WTC11 (cell line): ENCODE data around the gene UNC119. TPM values are rescaled to one million over a fixed set of nuclear protein-coding genes. Genes with fewer than 3 reads are reported as not detected.
A peak's percentile ranks its signal among the peaks of the same experiment; 100 is the strongest.

ENCODE experiments used
- ATAC-seq: fragments of 200-7000 bp; cut with Tn5 transposase; 2 replicates; pipeline ENCODE4 v1.10.0; 2021; ENCODE audit warnings: mild to moderate bottlenecking, moderate library complexity
- CTCF ChIA-PET: fragments of 300-600 bp; sonication (Branson Sonifier 250); formaldehyde crosslinking; loops from one replicate; lab custom pipeline; 2021; ENCODE audit warnings: antibody characterized with exemption; lab: Charles Lee
- POLR2A ChIA-PET: fragments of 350-600 bp; sonication (Branson Sonifier 250); formaldehyde crosslinking; loops from one replicate; lab custom pipeline; 2021; ENCODE audit warnings: antibody characterized with exemption; lab: Charles Lee
- DNase-seq: peaks from one replicate; pipeline ENCODE4 v3.0.0; 2021; ENCODE audit warnings: low spot score
- H3K27ac Mint-ChIP-seq: 2 replicates; pipeline ENCODE4 v1.8.0; 2021; ENCODE audit warnings: mixed read lengths
- H3K27me3 Mint-ChIP-seq: 2 replicates; pipeline ENCODE4 v1.8.0; 2021; ENCODE audit warnings: low read depth, mild to moderate bottlenecking, moderate library complexity, mixed read lengths
- H3K36me3 Mint-ChIP-seq: 2 replicates; pipeline ENCODE4 v1.8.0; 2021; ENCODE audit warnings: mixed read lengths
- H3K4me1 Mint-ChIP-seq: 2 replicates; pipeline ENCODE4 v1.8.0; 2022; ENCODE audit warnings: mixed read lengths
- H3K4me3 Mint-ChIP-seq: 2 replicates; pipeline ENCODE4 v1.8.0; 2021; ENCODE audit warnings: mild to moderate bottlenecking, moderate library complexity, mixed read lengths
- H3K9me3 Mint-ChIP-seq: 2 replicates; pipeline ENCODE4 v1.8.0; 2021; ENCODE audit warnings: mixed read lengths
- CBFB ChIP-seq: sonication (generic); formaldehyde crosslinking; IDR thresholded peaks from 2 replicates; pipeline ENCODE4 v1.8.1; 2022; ENCODE audit warnings: mild to moderate bottlenecking, low read depth, missing genetic modification reagents
- CREM ChIP-seq: sonication (generic); formaldehyde crosslinking; IDR thresholded peaks from 2 replicates; pipeline ENCODE4 v1.8.1; 2022; ENCODE audit warnings: mild to moderate bottlenecking, missing genetic modification reagents, moderate library complexity
- E2F1 ChIP-seq: sonication (generic); formaldehyde crosslinking; IDR thresholded peaks from 2 replicates; pipeline ENCODE4 v1.8.0; 2022; ENCODE audit warnings: mild to moderate bottlenecking, missing genetic modification reagents
- E2F5 ChIP-seq: sonication (generic); formaldehyde crosslinking; IDR thresholded peaks from 2 replicates; pipeline ENCODE4 v1.8.1; 2022; ENCODE audit warnings: mild to moderate bottlenecking, moderate library complexity, missing genetic modification reagents
- GABPB1 ChIP-seq: sonication (generic); formaldehyde crosslinking; IDR thresholded peaks from 2 replicates; pipeline ENCODE4 v1.8.1; 2023; ENCODE audit warnings: mild to moderate bottlenecking, missing genetic modification reagents
- HMGXB4 ChIP-seq: sonication (generic); formaldehyde crosslinking; IDR thresholded peaks from 2 replicates; pipeline ENCODE4 v1.8.1; 2023; ENCODE audit warnings: mild to moderate bottlenecking, moderate library complexity, missing genetic modification reagents
- JUN ChIP-seq: sonication (generic); formaldehyde crosslinking; IDR thresholded peaks from 2 replicates; pipeline ENCODE4 v1.8.0; 2023; ENCODE audit warnings: mild to moderate bottlenecking, missing genetic modification reagents
- NFATC4 ChIP-seq: fragments of 250-450 bp; sonication (Bioruptor Pico); IDR thresholded peaks from 2 replicates; pipeline ENCODE4 v1.9.0; 2021; ENCODE audit warnings: mild to moderate bottlenecking
- NR2C2 ChIP-seq: sonication (generic); formaldehyde crosslinking; IDR thresholded peaks from 2 replicates; pipeline ENCODE4 v1.8.0; 2022; ENCODE audit warnings: mild to moderate bottlenecking, missing genetic modification reagents
- PRDM15 ChIP-seq: sonication (generic); formaldehyde crosslinking; IDR thresholded peaks from 2 replicates; pipeline ENCODE4 v1.8.0; 2022; ENCODE audit warnings: missing genetic modification reagents
- RORB ChIP-seq: fragments of 250-450 bp; sonication (Bioruptor Pico); IDR thresholded peaks from 2 replicates; pipeline ENCODE4 v1.9.0; 2021; ENCODE audit warnings: mild to moderate bottlenecking
- SOX15 ChIP-seq: fragments of 250-450 bp; sonication (Bioruptor Pico); IDR thresholded peaks from 2 replicates; pipeline ENCODE4 v1.9.0; 2021; ENCODE audit warnings: mild to moderate bottlenecking
- SP1 ChIP-seq: sonication (generic); formaldehyde crosslinking; conservative IDR thresholded peaks from 2 replicates; pipeline ENCODE4 v1.8.1; 2022; ENCODE audit warnings: missing genetic modification reagents
- TCF7 ChIP-seq: sonication (generic); formaldehyde crosslinking; IDR thresholded peaks from 2 replicates; pipeline ENCODE4 v1.8.0; 2022; ENCODE audit warnings: mild to moderate bottlenecking, low read depth, missing genetic modification reagents, moderate library complexity
- TP53 ChIP-seq: sonication (generic); formaldehyde crosslinking; IDR thresholded peaks from 2 replicates; pipeline ENCODE4 v1.8.1; 2023; ENCODE audit warnings: mild to moderate bottlenecking, missing genetic modification reagents
- ZBTB43 ChIP-seq: sonication (generic); formaldehyde crosslinking; IDR thresholded peaks from 2 replicates; pipeline ENCODE4 v1.8.1; 2023; ENCODE audit warnings: mild to moderate bottlenecking, missing genetic modification reagents
- ZNF317 ChIP-seq: sonication (generic); formaldehyde crosslinking; IDR thresholded peaks from 2 replicates; pipeline ENCODE4 v1.8.1; 2023; ENCODE audit warnings: low read depth, mild to moderate bottlenecking, moderate library complexity, missing genetic modification reagents, borderline replicate concordance
- ZNF416 ChIP-seq: fragments of 250-450 bp; sonication (Bioruptor Pico); IDR thresholded peaks from 2 replicates; pipeline ENCODE4 v1.9.0; 2021; ENCODE audit warnings: mild to moderate bottlenecking, inconsistent platforms
- ZNF425 ChIP-seq: fragments of 250-450 bp; sonication (Bioruptor Pico); conservative IDR thresholded peaks from 2 replicates; pipeline ENCODE4 v1.9.0; 2021; ENCODE audit warnings: mild to moderate bottlenecking
- ZNF671 ChIP-seq: fragments of 250-450 bp; sonication (Bioruptor Pico); IDR thresholded peaks from 2 replicates; pipeline ENCODE4 v1.8.0; 2021; ENCODE audit warnings: mild to moderate bottlenecking
- total RNA-seq: library from RNA; stranded (reverse); gene quantifications from 3 replicates; pipeline ENCODE4 v1.2.3, GENCODE V29; 2021

UNC119 gene
- total RNA-seq, 1 experiment from 2014 or later = 59.6 TPM

- TF ChIP-seq NR2C2 (CRISPR knock-in tag) = no peak
These were observed 20.6 kb upstream of the UNC119 start (continued) for GRCh38 chr17:28573040-28573380.

- peaks cover 26% of the 10 kb centered on the region for H3K4me1 Mint-ChIP-seq
- CTCF ChIA-PET = interaction anchor here (2.1 to 4.9 kb wide), 2 partner anchors 25 to 89 kb away, joined by 5 to 26 read pairs; partner anchors contain the start of genes SDF2 and SUPT6H
- POLR2A ChIA-PET = interaction anchor here (1.6 kb wide), 1 partner anchor 139 kb away, joined by 8 read pairs; the partner anchor contains the start of gene PROCA1
- no peak overlapping the region for H3K27ac Mint-ChIP-seq
- H3K27me3 Mint-ChIP-seq = peaks cover 3% of the 10 kb centered on the region; the same call in 1 of the 2 replicates
- DNase-seq = no peak
- H3K4me3 Mint-ChIP-seq = peak overlapping the region; percentile 91
- TF ChIP-seq CREM (no peak), ZNF317 (no peak)
- H3K36me3 Mint-ChIP-seq = peaks cover 28% of the 10 kb centered on the region
- no peak for ATAC-seq
- no peaks in the 10 kb centered on the region for H3K9me3 Mint-ChIP-seq
These were observed 20.0 kb upstream of the UNC119 start for GRCh38 chr17:28572259-28573039.

GRCh38 chr17:28571361-28572122, 19.1 kb upstream of the UNC119 start, which contains the start of gene PIGS:
TSS of gene PIGS (minus strand) at chr17:28571524. CDS start at chr17:28571496, 28 bp downstream.
- CTCF ChIA-PET = interaction anchor here (0.6 to 4.9 kb wide), 14 partner anchors 20 to 308 kb away, joined by 3 to 26 read pairs (median 5); partner anchors contain the start of genes BLTP2, RPL23A, RSKR and SDF2
- no peaks in the 10 kb centered on the region for H3K9me3 Mint-ChIP-seq
- ATAC-seq (peak; percentile 98), DNase-seq (peak; percentile 98)
- H3K4me1 Mint-ChIP-seq = peaks cover 20% of the 10 kb centered on the region
- peaks cover 25% of the 10 kb centered on the region for H3K36me3 Mint-ChIP-seq
- H3K27me3 Mint-ChIP-seq = peaks cover 3% of the 10 kb centered on the region; the same call in 1 of the 2 replicates
- H3K4me3 Mint-ChIP-seq = peak within 1 kb of the TSS; percentile 91
- POLR2A ChIA-PET = interaction anchor here (0.7 to 1.7 kb wide), 7 partner anchors 19 to 380 kb away, joined by 3 to 8 read pairs (median 3); partner anchors contain the start of genes PHF12, POLDIP2, PROCA1 and RPL23A
- peak within 1 kb of the TSS; percentile 87 for H3K27ac Mint-ChIP-seq
- 0 out of 2 replicates have a peak, but pooled peaks have one; percentile 37 for TF ChIP-seq GABPB1 (CRISPR knock-in tag)
- no peak for TF ChIP-seq TP53 (CRISPR knock-in tag)
- TF ChIP-seq SP1 (CRISPR knock-in tag) = peak; percentile 87
- no peak for TF ChIP-seq CREM
- no peak for TF ChIP-seq NFATC4 (CRISPR knock-in tag)
- TF ChIP-seq ZBTB43 (CRISPR knock-in tag) = no peak
- TF ChIP-seq RORB (CRISPR knock-in tag) = no peak
- no peak for TF ChIP-seq E2F5
- TF ChIP-seq E2F1 (CRISPR knock-in tag) = no peak
- TF ChIP-seq SOX15 = no peak
- TF ChIP-seq CBFB (CRISPR knock-in tag) = no peak
- peak; percentile 65; the same call in 1 of the 2 replicates for TF ChIP-seq HMGXB4 (CRISPR knock-in tag)
- no peak for TF ChIP-seq ZNF416 (CRISPR knock-in tag)
- TF ChIP-seq NR2C2 (CRISPR knock-in tag) = no peak
- no peak for TF ChIP-seq ZNF425 (CRISPR knock-in tag)
- TF ChIP-seq PRDM15 (CRISPR knock-in tag) = no peak
- no peak for TF ChIP-seq JUN (CRISPR knock-in tag)
- TF ChIP-seq ZNF671 (CRISPR knock-in tag) = no peak
- no peak for TF ChIP-seq TCF7
